KMS-11 (cell line): ENCODE measurements around the gene POLR3K.
A peak's percentile ranks its signal among the peaks of the same experiment; 100 is the strongest.
"Not testable (repeated sequence)": the region's sequence is repeated elsewhere in the genome, so short reads cannot be mapped to it uniquely, and the experiment has no call there.

Source experiments
- H2AFZ ChIP-seq: fragments of 200-600 bp; sonication (generic); 2 replicates; pipeline ENCODE4 v1.6.1; 2016; ENCODE audit warnings: antibody characterized with exemption, mixed run types, low read depth
- H3K27ac ChIP-seq: fragments of 200-600 bp; sonication (generic); 2 replicates; pipeline ENCODE4 v1.6.1; 2016; ENCODE audit warnings: mild to moderate bottlenecking, mixed run types
- H3K27me3 ChIP-seq: fragments of 200-600 bp; sonication (generic); 2 replicates; pipeline ENCODE4 v1.6.1; 2017; ENCODE audit warnings: mild to moderate bottlenecking, low read depth, mixed run types, moderate library complexity; ENCODE audit not compliant: insufficient read depth
- H3K36me3 ChIP-seq: fragments of 200-600 bp; sonication (generic); 2 replicates; pipeline ENCODE4 v1.6.1; 2017; ENCODE audit warnings: mild to moderate bottlenecking, mixed run types; ENCODE audit not compliant: insufficient read depth
- H3K4me1 ChIP-seq: fragments of 200-600 bp; sonication (generic); 2 replicates; pipeline ENCODE4 v1.6.1; 2016; ENCODE audit warnings: mild to moderate bottlenecking, low read depth, mixed run types; ENCODE audit not compliant: poor library complexity, severe bottlenecking
- H3K4me2 ChIP-seq: fragments of 200-600 bp; sonication (generic); 2 replicates; pipeline ENCODE4 v1.7.0; 2016; ENCODE audit warnings: mild to moderate bottlenecking, mixed run types
- H3K4me3 ChIP-seq: fragments of 200-600 bp; sonication (generic); IDR thresholded peaks from 2 replicates; pipeline ENCODE4 v1.6.1; 2017; ENCODE audit warnings: low read depth, low read length, mixed read lengths; ENCODE audit not compliant: insufficient read depth
- H3K79me2 ChIP-seq: fragments of 200-600 bp; sonication (generic); 2 replicates; pipeline ENCODE4 v1.6.1; 2016; ENCODE audit warnings: low read depth, mixed run types; ENCODE audit not compliant: insufficient read depth
- H3K9ac ChIP-seq: fragments of 200-600 bp; sonication (generic); 2 replicates; pipeline ENCODE4 v1.6.1; 2016; ENCODE audit warnings: mild to moderate bottlenecking, mixed run types
- H4K20me1 ChIP-seq: fragments of 200-600 bp; sonication (generic); 2 replicates; pipeline ENCODE4 v1.6.1; 2016; ENCODE audit warnings: mild to moderate bottlenecking, mixed run types; ENCODE audit not compliant: insufficient read depth
- CTCF ChIP-seq: fragments of 200-600 bp; sonication (generic); conservative IDR thresholded peaks from 2 replicates; pipeline ENCODE4 v1.6.1; 2017; ENCODE audit warnings: low read depth, mild to moderate bottlenecking, antibody characterized with exemption, low read length, moderate library complexity, mixed read lengths

The POLR3K gene

GRCh38 chr16:10772-11171 is 42.6 kb downstream of the POLR3K start:
- not testable (repeated sequence) for H3K27ac ChIP-seq, H3K9ac ChIP-seq, H3K36me3 ChIP-seq, H3K4me2 ChIP-seq, H2AFZ ChIP-seq, H3K27me3 ChIP-seq, H3K4me3 ChIP-seq, H4K20me1 ChIP-seq, H3K4me1 ChIP-seq, H3K79me2 ChIP-seq
- TF ChIP-seq CTCF = peak; percentile 66

- Histone ChIP-seq H2AFZ (no peak overlapping the region), H3K79me2 (no peaks in the 10 kb centered on the region), H3K4me2 (no peak overlapping the region), H3K9ac (no peak overlapping the region), H4K20me1 (no peaks in the 10 kb centered on the region), H3K27me3 (no peaks in the 10 kb centered on the region), H3K4me3 (no peak overlapping the region), H3K36me3 (no peaks in the 10 kb centered on the region), H3K4me1 (no peaks in the 10 kb centered on the region), H3K27ac (no peak overlapping the region)
- TF ChIP-seq CTCF = no peak
Observed at GRCh38 chr16:9903-10665, 43.3 kb downstream of the POLR3K start.
